Common myeloid progenitor, CD34-positive (primary cell): Measurements from ENCODE around the gene CCDC184.
"Not testable (repeated sequence)": the region's sequence is repeated elsewhere in the genome, so short reads cannot be mapped to it uniquely, and the experiment has no call there.

ENCODE experiments used
- CTCF ChIA-PET: fragments of 350-600 bp; sonication (Branson Sonifier 250); formaldehyde crosslinking; loops from one replicate; lab custom pipeline; 2021; ENCODE audit warnings: antibody characterized with exemption; lab: Charles Lee
- POLR2A ChIA-PET: fragments of 350-600 bp; sonication (Branson Sonifier 250); formaldehyde crosslinking; loops from one replicate; lab custom pipeline; 2021; ENCODE audit warnings: antibody characterized with exemption; lab: Charles Lee
- DNase-seq, 3 donors: peaks; one replicate each; pipeline versions ENCODE4 v3.0.0 to v3.0.0-alpha.2; 2013
- H3K27ac ChIP-seq, 2 experiments: 1 replicate in 1 of 2; 2 replicates in 1 of 2; pipeline ENCODE4 v1.7.0; 2013; ENCODE audit warnings: inconsistent platforms in 2 of 2, low read length in 2 of 2, mild to moderate bottlenecking in 2 of 2, low read depth in 1 of 2, moderate library complexity in 1 of 2; ENCODE audit not compliant: severe bottlenecking in 2 of 2, insufficient read depth in 1 of 2, poor library complexity in 1 of 2
- H3K27me3 ChIP-seq, 5 experiments: replicated peaks in 2 of 5; 1 replicate in 3 of 5; 2 replicates in 2 of 5; pipeline versions ENCODE4 v1.6.1 to v1.7.0; 2013; ENCODE audit warnings: low read length in 4 of 5, mild to moderate bottlenecking in 2 of 5, moderate library complexity in 2 of 5, inconsistent platforms in 1 of 5; ENCODE audit not compliant: insufficient read depth in 5 of 5, control insufficient read depth in 4 of 5
- H3K36me3 ChIP-seq, 4 experiments: 1 replicate in 2 of 4; 2 replicates in 2 of 4; pipeline versions ENCODE4 v1.6.1 to v1.7.0; 2013; ENCODE audit warnings: low read length in 3 of 4, control low read depth in 1 of 4, mild to moderate bottlenecking in 1 of 4; ENCODE audit not compliant: control insufficient read depth in 4 of 4, insufficient read depth in 4 of 4
- H3K4me1 ChIP-seq, 4 experiments: 1 replicate in 3 of 4; 2 replicates in 1 of 4; pipeline versions ENCODE4 v1.6.1 to v1.7.1; 2013; ENCODE audit warnings: low read length in 3 of 4, mild to moderate bottlenecking in 3 of 4, control low read depth in 1 of 4, inconsistent platforms in 1 of 4, moderate library complexity in 1 of 4; ENCODE audit not compliant: control insufficient read depth in 4 of 4, insufficient read depth in 4 of 4; ENCODE audit errors: control extremely low read depth in 1 of 4
- H3K4me3 ChIP-seq, 7 experiments: 1 replicate in 4 of 7; 2 replicates in 3 of 7; pipeline versions ENCODE4 v1.5.1 to v1.7.0; 2013; ENCODE audit warnings: mild to moderate bottlenecking in 7 of 7, low read length in 6 of 7, moderate library complexity in 6 of 7, inconsistent platforms in 2 of 7, low read depth in 2 of 7, control low read depth in 1 of 7; ENCODE audit not compliant: insufficient read depth in 4 of 7, control insufficient read depth in 1 of 7; ENCODE audit errors: extremely low read depth in 1 of 7
- H3K9me3 ChIP-seq, 5 experiments: 1 replicate in 4 of 5; 2 replicates in 1 of 5; pipeline versions ENCODE4 v1.6.1 to v1.7.1; 2013; ENCODE audit warnings: low read length in 4 of 5, mild to moderate bottlenecking in 2 of 5, inconsistent platforms in 1 of 5, low read depth in 1 of 5, moderate library complexity in 1 of 5; ENCODE audit not compliant: control insufficient read depth in 4 of 5, insufficient read depth in 2 of 5; ENCODE audit errors: control extremely low read depth in 1 of 5
- WGBS: methylation state at CpG from one replicate; pipeline ENCODE4 v1.1.5; 2013; ENCODE audit not compliant: insufficient coverage; 5-methylcytosine and 5-hydroxymethylcytosine counted together

CCDC184 gene

GRCh38 chr12:48199774-48200221 lies 16.4 kb downstream of the CCDC184 start:
- Histone ChIP-seq H3K4me1 (peaks cover 9 to 35% (median 34%) of the 10 kb centered on the region in 4 experiments), H3K27ac (peak overlapping the region; percentile 41 to 98), H3K4me3 (peak overlapping the region in 6 of 7 experiments; percentile 36 to 99 (median 89)), H3K27me3 (no peaks in the 10 kb centered on the region), H3K36me3 (peaks cover 0 to 6% (median 1%) of the 10 kb centered on the region in 4 experiments), H3K9me3 (peaks cover 0 to 28% (median 9%) of the 10 kb centered on the region in 5 experiments)
- WGBS = no CpG with 5 or more reads among the region's 3 CpGs
- peak in 2 of 3 donors; percentile 39 to 54 for DNase-seq
- POLR2A ChIA-PET = interaction anchor here (1.3 kb wide), 1 partner anchor 15 kb away, joined by 5 read pairs; no protein-coding TSS in a partner anchor
- CTCF ChIA-PET = interaction anchor here (1.6 to 2.3 kb wide), 2 partner anchors 11 to 12 kb away, joined by 5 to 15 read pairs; no protein-coding TSS in a partner anchor

GRCh38 chr12:48201091-48201490 lies 17.6 kb downstream of the CCDC184 start:
- POLR2A ChIA-PET = no interaction called here
- H3K27ac ChIP-seq = no peak overlapping the region
- peaks cover under 1 to 37% (median 15%) of the 10 kb centered on the region in 5 experiments for H3K9me3 ChIP-seq
- 100% methylated on average over 3 of the region's 3 CpGs for WGBS
- H3K4me3 ChIP-seq = no peak overlapping the region
- H3K4me1 ChIP-seq = peaks cover 9 to 35% (median 34%) of the 10 kb centered on the region in 4 experiments
- no peaks in the 10 kb centered on the region for H3K27me3 ChIP-seq
- no peak for DNase-seq
- CTCF ChIA-PET = interaction anchor here (0.7 to 1.5 kb wide), 4 partner anchors 10 to 72 kb away, joined by 3 to 8 read pairs (median 4); no protein-coding TSS in a partner anchor
- peaks cover 0 to 14% (median 3%) of the 10 kb centered on the region in 4 experiments for H3K36me3 ChIP-seq

GRCh38 chr12:48201516-48201915 lies 18.1 kb downstream of the CCDC184 start:
- peaks cover 0 to 16% (median 3%) of the 10 kb centered on the region in 4 experiments for H3K36me3 ChIP-seq
- peaks cover 1 to 41% (median 18%) of the 10 kb centered on the region in 5 experiments for H3K9me3 ChIP-seq
- POLR2A ChIA-PET = no interaction called here
- H3K4me1 ChIP-seq = peaks cover 9 to 35% (median 34%) of the 10 kb centered on the region in 4 experiments
- DNase-seq = no peak
- WGBS = 100% methylated on average over 1 of the region's 3 CpGs
- no peaks in the 10 kb centered on the region for H3K27me3 ChIP-seq
- CTCF ChIA-PET = interaction anchor here (1.2 to 1.5 kb wide), 2 partner anchors 10 to 15 kb away, joined by 3 to 8 read pairs; no protein-coding TSS in a partner anchor
- no peak overlapping the region for H3K4me3 ChIP-seq
- H3K27ac ChIP-seq = no peak overlapping the region

- CTCF ChIA-PET = no interaction called here
- H3K36me3 ChIP-seq = peaks cover 0 to 16% (median 3%) of the 10 kb centered on the region in 4 experiments
These were observed 19.3 kb downstream of the CCDC184 start for GRCh38 chr12:48202766-48203165.

GRCh38 chr12:48203192-48203591 lies 19.7 kb downstream of the CCDC184 start, which contains the start of gene OR10AD1:
Gene OR10AD1, minus strand, starts transcription at chr12:48203292. Its CDS starts 0 bp downstream, at chr12:48203292.
- DNase-seq = no peak
- ChIA-PET CTCF (no interaction called here), POLR2A (no interaction called here)
- Histone ChIP-seq H3K4me1 (peaks cover 9 to 26% (median 24%) of the 10 kb centered on the region in 4 experiments), H3K4me3 (no peak within 1 kb of the TSS), H3K27ac (no peak within 1 kb of the TSS), H3K36me3 (peaks cover 0 to 16% (median 3%) of the 10 kb centered on the region in 4 experiments), H3K9me3 (peaks cover 4 to 52% (median 27%) of the 10 kb centered on the region in 5 experiments), H3K27me3 (no peaks in the 10 kb centered on the region)
- WGBS = 96% methylated on average over 3 of the region's 4 CpGs

More at GRCh38 chr12:48202766-48203165, 19.3 kb downstream of the CCDC184 start:
- POLR2A ChIA-PET = no interaction called here
- Histone ChIP-seq H3K4me1 (peaks cover 9 to 28% (median 27%) of the 10 kb centered on the region in 4 experiments), H3K4me3 (no peak overlapping the region), H3K9me3 (peaks cover 4 to 50% (median 26%) of the 10 kb centered on the region in 5 experiments), H3K27me3 (no peaks in the 10 kb centered on the region), H3K27ac (no peak overlapping the region)
- no peak for DNase-seq
- 97% methylated on average over 8 of the region's 8 CpGs for WGBS

GRCh38 chr12:48209495-48209894 lies 26.1 kb downstream of the CCDC184 start:
- H3K27ac ChIP-seq, POLR2A ChIA-PET, CTCF ChIA-PET, H3K4me3 ChIP-seq, H3K27me3 ChIP-seq, DNase-seq: not testable (repeated sequence)
- Histone ChIP-seq H3K4me1 (peaks cover 0 to 10% (median 9%) of the 10 kb centered on the region in 4 experiments), H3K9me3 (peaks cover 4 to 31% (median 18%) of the 10 kb centered on the region in 5 experiments), H3K36me3 (peaks cover 0 to 13% (median 2%) of the 10 kb centered on the region in 4 experiments)
- no CpG with 5 or more reads among the region's 2 CpGs for WGBS

- no peak overlapping the region for H3K27ac ChIP-seq
These were observed 33.3 kb downstream of the CCDC184 start for GRCh38 chr12:48216785-48217184.

More at GRCh38 chr12:48216785-48217184, 33.3 kb downstream of the CCDC184 start:
- no peaks in the 10 kb centered on the region for H3K27me3 ChIP-seq
- no peak overlapping the region for H3K4me3 ChIP-seq
- peaks cover 0 to 10% (median 9%) of the 10 kb centered on the region in 4 experiments for H3K4me1 ChIP-seq
- ChIA-PET CTCF (no interaction called here), POLR2A (no interaction called here)
- H3K36me3 ChIP-seq = no peaks in the 10 kb centered on the region
- no peaks in the 10 kb centered on the region for H3K9me3 ChIP-seq
- DNase-seq = no peak
